Measurements from ENCODE around the gene ACSL5. TPM values are rescaled to one million over a fixed set of nuclear protein-coding genes. Genes with fewer than 3 reads are reported as not detected.

ACSL5 gene
- total RNA-seq, 1 donor from 2014 or later: 81.1 TPM

GRCh38 chr10:112351146-112351545 is 22.8 kb upstream of the ACSL5 start:
- intact Hi-C loops (cut with DNase I): no loop called here
- no peak for TF ChIP-seq CTCF (IDR thresholded peaks at IDR 0.05)
- H3K36me3 ChIP-seq: no peaks in the 10 kb centered on the region
- DNase-seq (no peak), ATAC-seq (no peak)
- H3K27me3 ChIP-seq (ENCODE audit: low read depth): no peaks in the 10 kb centered on the region
- no peak overlapping the region for H3K4me3 ChIP-seq
- no peaks in the 10 kb centered on the region for H3K9me3 ChIP-seq
- no peak overlapping the region for H3K27ac ChIP-seq
- no peaks in the 10 kb centered on the region for H3K4me1 ChIP-seq

GRCh38 chr10:112352044-112352443 is 21.9 kb upstream of the ACSL5 start:
- intact Hi-C loops (cut with DNase I): no loop called here
- H3K9me3 ChIP-seq: no peaks in the 10 kb centered on the region
- H3K27ac ChIP-seq: no peak overlapping the region
- H3K4me1 ChIP-seq: no peaks in the 10 kb centered on the region
- DNase-seq (no peak), ATAC-seq (no peak)
- no peak for TF ChIP-seq CTCF (IDR thresholded peaks at IDR 0.05)
- no peak overlapping the region for H3K4me3 ChIP-seq
- no peaks in the 10 kb centered on the region for H3K36me3 ChIP-seq
- no peaks in the 10 kb centered on the region for H3K27me3 ChIP-seq (ENCODE audit: low read depth)

GRCh38 chr10:112353046-112353445 is 20.9 kb upstream of the ACSL5 start:
- DNase-seq: no peak
- intact Hi-C loops (cut with DNase I): no loop called here
- ATAC-seq: no peak
- no peaks in the 10 kb centered on the region for H3K36me3 ChIP-seq
- H3K4me3 ChIP-seq: no peak overlapping the region
- H3K4me1 ChIP-seq: no peaks in the 10 kb centered on the region
- no peaks in the 10 kb centered on the region for H3K9me3 ChIP-seq
- no peak overlapping the region for H3K27ac ChIP-seq
- H3K27me3 ChIP-seq (ENCODE audit: low read depth): no peaks in the 10 kb centered on the region
- TF ChIP-seq CTCF (IDR thresholded peaks at IDR 0.05): no peak

GRCh38 chr10:112356686-112357085 is 17.2 kb upstream of the ACSL5 start:
- H3K9me3 ChIP-seq: no peaks in the 10 kb centered on the region
- intact Hi-C loops (cut with DNase I): no loop called here
- no peaks in the 10 kb centered on the region for H3K27me3 ChIP-seq (ENCODE audit: low read depth)
- DNase-seq (no peak), ATAC-seq (no peak)
- no peak overlapping the region for H3K4me3 ChIP-seq
- H3K36me3 ChIP-seq: no peaks in the 10 kb centered on the region
- no peak overlapping the region for H3K27ac ChIP-seq
- H3K4me1 ChIP-seq: peaks cover 18% of the 10 kb centered on the region
- TF ChIP-seq CTCF (IDR thresholded peaks at IDR 0.05): no peak

GRCh38 chr10:112359606-112360307 is 14.2 kb upstream of the ACSL5 start:
- Histone ChIP-seq H3K27ac (peak overlapping the region; percentile 88), H3K27me3 (ENCODE audit: low read depth) (no peaks in the 10 kb centered on the region), H3K36me3 (no peaks in the 10 kb centered on the region), H3K4me3 (no peak overlapping the region), H3K9me3 (no peaks in the 10 kb centered on the region), H3K4me1 (peaks cover 43% of the 10 kb centered on the region)
- ATAC-seq (no peak), DNase-seq (no peak)
- no peak for TF ChIP-seq CTCF (IDR thresholded peaks at IDR 0.05)
- intact Hi-C loops (cut with DNase I): no loop called here
